GM10266 (cell line): ENCODE measurements around the gene CERS2.

Source experiments
- DNase-seq: peaks from one replicate; pipeline ENCODE4 v3.0.0; 2012; ENCODE audit errors: extremely low spot score
- TF ChIP-seq, protein P1 (sequence below): IDR thresholded peaks from 2 replicates; pipeline ENCODE4 v1.5.1; 2012; ENCODE audit warnings: mild to moderate bottlenecking, low read depth; ENCODE audit not compliant: control insufficient read depth, insufficient read depth; ENCODE audit errors: missing control alignments

Gene CERS2

GRCh38 chr1:151009206-151009587 is 34.6 kb upstream of the CERS2 start:
- TF ChIP-seq, protein P1, sequence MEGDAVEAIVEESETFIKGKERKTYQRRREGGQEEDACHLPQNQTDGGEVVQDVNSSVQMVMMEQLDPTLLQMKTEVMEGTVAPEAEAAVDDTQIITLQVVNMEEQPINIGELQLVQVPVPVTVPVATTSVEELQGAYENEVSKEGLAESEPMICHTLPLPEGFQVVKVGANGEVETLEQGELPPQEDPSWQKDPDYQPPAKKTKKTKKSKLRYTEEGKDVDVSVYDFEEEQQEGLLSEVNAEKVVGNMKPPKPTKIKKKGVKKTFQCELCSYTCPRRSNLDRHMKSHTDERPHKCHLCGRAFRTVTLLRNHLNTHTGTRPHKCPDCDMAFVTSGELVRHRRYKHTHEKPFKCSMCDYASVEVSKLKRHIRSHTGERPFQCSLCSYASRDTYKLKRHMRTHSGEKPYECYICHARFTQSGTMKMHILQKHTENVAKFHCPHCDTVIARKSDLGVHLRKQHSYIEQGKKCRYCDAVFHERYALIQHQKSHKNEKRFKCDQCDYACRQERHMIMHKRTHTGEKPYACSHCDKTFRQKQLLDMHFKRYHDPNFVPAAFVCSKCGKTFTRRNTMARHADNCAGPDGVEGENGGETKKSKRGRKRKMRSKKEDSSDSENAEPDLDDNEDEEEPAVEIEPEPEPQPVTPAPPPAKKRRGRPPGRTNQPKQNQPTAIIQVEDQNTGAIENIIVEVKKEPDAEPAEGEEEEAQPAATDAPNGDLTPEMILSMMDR, result no peak
- no peak for DNase-seq

GRCh38 chr1:151008244-151009205 is 33.9 kb upstream of the CERS2 start, which contains the start of gene PRUNE1:
PRUNE1 (plus strand) TSS chr1:151008449; CDS start chr1:151008633, 184 bp downstream.
- peak; percentile 96 for DNase-seq
- TF ChIP-seq, protein P1, result no peak

GRCh38 chr1:151007853-151008243 is 33.2 kb upstream of the CERS2 start:
- no peak for DNase-seq
- TF ChIP-seq, protein P1, result no peak

DNA sequence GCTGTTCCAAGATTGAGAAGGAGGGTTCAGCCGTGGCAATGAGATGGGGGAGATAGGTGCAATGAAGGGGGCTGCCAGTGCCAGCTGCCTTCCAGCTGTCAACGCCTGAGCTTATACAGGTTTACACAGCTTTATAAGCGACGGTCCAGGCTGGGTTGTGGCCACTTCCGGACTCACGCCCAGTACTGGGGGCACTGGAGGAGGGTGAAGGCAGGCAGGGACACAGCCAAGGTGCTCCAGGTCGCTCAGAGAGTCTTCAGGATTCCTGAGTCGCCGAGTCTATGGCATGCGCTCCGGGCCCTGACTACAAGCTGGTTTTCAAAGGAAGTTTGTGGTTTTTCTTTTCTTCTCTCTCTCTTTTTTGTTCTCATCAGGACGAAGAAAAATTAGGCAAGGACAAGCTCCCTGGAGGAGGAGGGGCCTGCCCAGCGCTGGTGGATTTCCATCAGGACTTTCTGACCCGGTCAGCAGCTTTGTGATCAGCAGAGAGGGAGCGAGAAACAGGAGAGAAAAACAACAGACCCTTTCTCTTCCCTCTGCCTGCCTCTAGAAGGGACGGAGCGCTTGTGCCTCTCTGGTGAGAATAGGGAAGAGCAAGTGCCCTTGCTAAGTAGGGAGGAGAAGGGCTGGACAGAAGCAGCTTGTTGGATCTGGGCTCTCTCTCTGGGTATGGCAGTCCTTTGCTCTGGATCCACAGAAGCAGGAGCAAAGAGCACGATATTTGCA is 31.9 kb upstream of the CERS2 start, which contains the start of gene MINDY1:
Gene MINDY1 (minus strand): TSS at position 576 of the 726 bp plus-strand sequence. CDS start 4,285 bp downstream, outside the sequence.
- TF ChIP-seq, protein P1, result peak; percentile 35

GRCh38 chr1:151005729-151006319 is 31.2 kb upstream of the CERS2 start:
- DNase-seq, result no peak
- TF ChIP-seq, protein P1, result no peak

More for the DNA sequence above, 31.9 kb upstream of the CERS2 start, which contains the start of gene MINDY1:
- peak; percentile 65 for DNase-seq

DNA sequence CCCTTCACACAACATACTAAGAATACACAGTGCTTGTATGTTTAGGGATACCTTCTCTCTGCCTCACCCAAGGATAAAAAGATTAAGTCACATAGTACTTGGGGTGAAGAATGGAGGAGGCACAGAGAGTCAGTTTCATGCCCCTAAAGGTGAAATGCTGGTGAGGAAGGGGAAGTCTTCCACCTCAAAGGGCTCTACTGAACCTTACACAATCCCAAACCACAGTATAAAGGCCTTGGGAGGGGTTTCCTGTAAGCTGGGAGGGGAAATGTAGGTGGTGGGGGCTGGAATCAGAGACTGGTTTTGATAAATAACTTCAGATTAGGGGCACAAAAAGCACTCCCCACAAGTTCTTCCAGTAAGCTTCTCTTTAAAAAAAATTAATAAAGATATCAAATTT is 28.5 kb upstream of the CERS2 start:
- TF ChIP-seq, protein P1, result no peak

More for the DNA sequence above, 28.5 kb upstream of the CERS2 start:
- no peak for DNase-seq
